Measurements from ENCODE around the gene IRF3.

Gene IRF3

DNA sequence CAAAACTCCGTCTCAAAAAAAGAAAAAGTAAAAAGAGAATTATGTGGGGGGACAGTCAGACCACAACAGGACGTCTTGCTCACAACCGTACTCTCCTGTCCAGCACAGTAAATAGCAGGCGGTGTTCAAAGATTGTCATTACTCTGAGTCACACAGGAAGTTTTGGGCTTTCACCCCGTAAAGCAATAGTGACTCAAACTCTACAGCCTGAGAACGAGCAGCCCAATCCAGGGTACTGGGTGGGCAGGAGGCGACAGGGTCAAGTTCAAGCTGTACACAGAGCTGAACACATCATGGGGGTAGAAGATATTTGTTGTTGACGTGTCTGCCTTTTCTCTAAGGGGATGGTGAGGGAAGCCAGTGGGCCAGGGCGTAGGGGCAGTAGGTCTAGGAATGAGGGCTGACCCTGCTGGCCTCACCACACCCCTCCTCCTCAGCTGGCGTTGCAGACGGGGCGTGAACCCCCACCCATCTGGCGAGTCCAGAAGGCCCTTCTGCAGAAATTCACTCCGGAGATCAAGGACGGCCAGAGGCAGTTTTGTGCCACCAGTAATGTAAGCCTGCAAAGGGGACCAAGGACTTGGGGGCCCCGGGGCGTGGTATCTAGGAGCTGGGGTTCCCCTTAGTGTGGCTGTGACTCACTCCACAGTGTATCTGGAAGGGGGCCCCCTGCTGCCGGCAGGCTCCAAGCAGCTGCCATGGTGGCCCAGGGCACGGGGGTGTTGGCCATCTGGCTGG lies 51.4 kb downstream of the IRF3 start:
- no peak for DNase-seq

DNA sequence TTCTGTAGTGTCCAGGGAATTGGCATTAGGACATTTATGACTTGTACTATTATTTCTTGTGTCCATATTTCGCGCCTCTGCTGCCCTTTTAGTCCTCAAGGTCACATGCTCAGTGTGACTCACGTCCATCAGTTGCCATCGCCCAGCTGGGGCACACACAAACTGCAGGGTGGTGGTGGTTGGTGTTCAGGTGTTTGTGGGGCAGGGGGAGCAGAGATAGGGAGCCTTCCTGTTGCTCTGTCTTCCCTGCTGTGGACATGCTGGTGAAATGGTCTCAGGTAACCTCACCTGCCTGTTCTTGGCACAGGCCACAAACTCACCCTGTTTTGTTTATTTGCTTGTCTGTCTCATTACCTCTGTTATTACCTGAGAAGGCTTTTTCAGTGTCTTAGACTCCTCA lies 52.3 kb downstream of the IRF3 start:
- no peak for DNase-seq

All from DMS153 (cell line).